CD8-positive, alpha-beta memory T cell (primary cell): ENCODE results near the gene KRTAP13-1. TPM values are rescaled to one million over a fixed set of nuclear protein-coding genes. Genes with fewer than 3 reads are reported as not detected.

Source experiments
- CTCF ChIA-PET: fragments of 350-600 bp; sonication (Branson Sonifier 250); formaldehyde crosslinking; loops from one replicate; lab custom pipeline; 2021; ENCODE audit warnings: antibody characterized with exemption; lab: Charles Lee
- POLR2A ChIA-PET: fragments of 350-600 bp; sonication (Branson Sonifier 250); formaldehyde crosslinking; loops from one replicate; lab custom pipeline; 2021; ENCODE audit warnings: antibody characterized with exemption; lab: Charles Lee
- DNase-seq, 5 donors: peaks; one replicate each; pipeline versions ENCODE4 v3.0.0 to v3.0.0-alpha.2; 2020 to 2022; ENCODE audit warnings: mixed read lengths in 1 of 5
- H3K27ac ChIP-seq: one replicate; pipeline ENCODE4 v1.7.0; 2013; ENCODE audit warnings: low read depth, mild to moderate bottlenecking, low read length, moderate library complexity
- H3K27me3 ChIP-seq: 2 replicates; pipeline ENCODE4 v1.7.0; 2013; ENCODE audit warnings: low read length, mild to moderate bottlenecking; ENCODE audit not compliant: insufficient read depth, poor library complexity, severe bottlenecking
- H3K36me3 ChIP-seq: 2 replicates; pipeline ENCODE4 v1.7.0; 2013; ENCODE audit warnings: mild to moderate bottlenecking, low read length, moderate library complexity; ENCODE audit not compliant: insufficient read depth
- H3K4me1 ChIP-seq: 2 replicates; pipeline ENCODE4 v1.7.0; 2013; ENCODE audit warnings: mild to moderate bottlenecking, low read length, moderate library complexity; ENCODE audit not compliant: insufficient read depth
- H3K4me3 ChIP-seq: 2 replicates; pipeline ENCODE4 v1.7.0; 2013; ENCODE audit warnings: mild to moderate bottlenecking, low read length
- H3K9me3 ChIP-seq: 2 replicates; pipeline ENCODE4 v1.7.0; 2013; ENCODE audit warnings: mild to moderate bottlenecking, low read length
- H3K27ac Mint-ChIP-seq, 8 donors: one replicate each; pipeline ENCODE4 v1.8.0; 2020 to 2021; ENCODE audit warnings: mixed read lengths in 8 of 8, mild to moderate bottlenecking in 6 of 8, inconsistent platforms in 3 of 8, moderate library complexity in 3 of 8
- H3K27me3 Mint-ChIP-seq, 2 donors: one replicate each; pipeline ENCODE4 v1.8.0; 2020 to 2021; ENCODE audit warnings: mixed read lengths in 2 of 2, mild to moderate bottlenecking in 1 of 2, moderate library complexity in 1 of 2
- H3K36me3 Mint-ChIP-seq, 3 donors: one replicate each; pipeline ENCODE4 v1.8.0; 2020 to 2021; ENCODE audit warnings: mixed read lengths in 3 of 3, inconsistent platforms in 1 of 3, mild to moderate bottlenecking in 1 of 3
- H3K4me1 Mint-ChIP-seq, 3 donors: one replicate each; pipeline ENCODE4 v1.8.0; 2020 to 2021; ENCODE audit warnings: mixed read lengths in 3 of 3, inconsistent platforms in 1 of 3, mild to moderate bottlenecking in 1 of 3
- H3K4me3 Mint-ChIP-seq, 7 donors: one replicate each; pipeline ENCODE4 v1.8.0; 2020 to 2021; ENCODE audit warnings: mixed read lengths in 7 of 7, mild to moderate bottlenecking in 6 of 7, moderate library complexity in 4 of 7, inconsistent platforms in 2 of 7
- H3K9me3 Mint-ChIP-seq, 5 donors: one replicate each; pipeline ENCODE4 v1.8.0; 2020 to 2022; ENCODE audit warnings: mixed read lengths in 5 of 5, mild to moderate bottlenecking in 3 of 5, moderate library complexity in 2 of 5, inconsistent platforms in 1 of 5
- polyA plus RNA-seq: library from polyadenylated mRNA; unstranded; fragments of 300-500 nt; fragmentation: Illumina TruSeq; gene quantifications from one replicate; pipeline ENCODE4 v1.2.3, GENCODE V29; 2021
- total RNA-seq, 2 experiments: library from RNA; stranded (reverse); gene quantifications; one replicate each; pipeline ENCODE4 v1.2.3, GENCODE V29; 2021

The KRTAP13-1 gene
- total and polyA plus RNA-seq, 3 experiments from 2014 or later = not detected

DNA sequence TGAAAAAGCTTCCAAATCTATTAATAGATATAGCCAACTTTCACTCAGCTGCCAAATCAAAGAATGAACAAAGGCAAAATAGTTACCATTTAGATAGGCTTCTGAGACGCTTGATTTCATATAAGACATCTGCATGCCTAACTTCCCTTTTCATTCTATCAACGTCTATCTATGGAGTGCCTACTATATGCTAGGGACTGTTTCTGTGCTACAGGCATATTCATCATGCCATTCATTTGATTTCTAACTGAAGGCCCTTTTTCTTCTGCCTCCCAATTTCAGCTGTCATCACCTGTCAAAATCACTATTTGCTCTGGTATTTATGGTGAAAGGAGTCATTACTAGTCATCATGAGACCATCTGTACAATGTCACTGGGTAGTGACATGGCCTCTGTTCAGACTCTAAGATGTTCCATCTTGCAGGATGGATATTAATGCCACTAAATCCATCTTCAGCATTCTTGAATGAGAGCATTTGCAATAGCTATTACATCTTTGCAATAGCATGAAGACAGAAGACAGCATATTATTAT is 4.3 kb upstream of the KRTAP13-1 start:
- no peak for DNase-seq
- H3K9me3 Mint-ChIP-seq = peaks cover 0 to 10% (median 4%) of the 10 kb centered on the region in 5 donors
- Histone ChIP-seq H3K27ac (no peak overlapping the region), H3K36me3 (no peaks in the 10 kb centered on the region), H3K27me3 (no peaks in the 10 kb centered on the region), H3K4me1 (no peaks in the 10 kb centered on the region), H3K9me3 (no peaks in the 10 kb centered on the region), H3K4me3 (no peak overlapping the region)
- no peaks in the 10 kb centered on the region for H3K36me3 Mint-ChIP-seq
- ChIA-PET POLR2A (no interaction called here), CTCF (no interaction called here)
- no peaks in the 10 kb centered on the region for H3K4me1 Mint-ChIP-seq
- no peak overlapping the region for H3K27ac Mint-ChIP-seq
- no peaks in the 10 kb centered on the region for H3K27me3 Mint-ChIP-seq
- H3K4me3 Mint-ChIP-seq = no peak overlapping the region

- CTCF ChIA-PET = no interaction called here
- POLR2A ChIA-PET = no interaction called here
Observed at GRCh38 chr21:30408782-30409494, 13.1 kb downstream of the KRTAP13-1 start.

GRCh38 chr21:30415993-30416392 is 20.2 kb downstream of the KRTAP13-1 start:
- Histone ChIP-seq H3K9me3 (no peaks in the 10 kb centered on the region), H3K4me1 (no peaks in the 10 kb centered on the region), H3K4me3 (no peak overlapping the region), H3K36me3 (no peaks in the 10 kb centered on the region), H3K27me3 (no peaks in the 10 kb centered on the region), H3K27ac (no peak overlapping the region)
- Mint-ChIP-seq H3K9me3 (peaks cover 0 to 5% (median 0%) of the 10 kb centered on the region in 5 donors), H3K4me1 (no peaks in the 10 kb centered on the region), H3K27me3 (no peaks in the 10 kb centered on the region), H3K27ac (no peak overlapping the region), H3K36me3 (no peaks in the 10 kb centered on the region), H3K4me3 (no peak overlapping the region)
- DNase-seq = no peak
- POLR2A ChIA-PET = no interaction called here
- CTCF ChIA-PET = no interaction called here

More at GRCh38 chr21:30408782-30409494, 13.1 kb downstream of the KRTAP13-1 start:
- Histone ChIP-seq H3K27ac (no peak overlapping the region), H3K9me3 (no peaks in the 10 kb centered on the region), H3K4me3 (no peak overlapping the region), H3K27me3 (no peaks in the 10 kb centered on the region), H3K36me3 (no peaks in the 10 kb centered on the region), H3K4me1 (no peaks in the 10 kb centered on the region)
- H3K27me3 Mint-ChIP-seq = peaks cover 0 to 2% of the 10 kb centered on the region in 2 donors
- no peaks in the 10 kb centered on the region for H3K36me3 Mint-ChIP-seq
- no peaks in the 10 kb centered on the region for H3K4me1 Mint-ChIP-seq
- no peak for DNase-seq
- H3K4me3 Mint-ChIP-seq = no peak overlapping the region
- peaks cover 2 to 21% (median 11%) of the 10 kb centered on the region in 5 donors for H3K9me3 Mint-ChIP-seq
- no peak overlapping the region for H3K27ac Mint-ChIP-seq

GRCh38 chr21:30425826-30426225 is 30.0 kb downstream of the KRTAP13-1 start, which contains the start of gene KRTAP13-3:
TSS of gene KRTAP13-3 (minus strand) at chr21:30425926. CDS start at chr21:30425912, 14 bp downstream.
- no peaks in the 10 kb centered on the region for H3K36me3 Mint-ChIP-seq
- no peaks in the 10 kb centered on the region for H3K36me3 ChIP-seq
- CTCF ChIA-PET = no interaction called here
- H3K27ac ChIP-seq = no peak within 1 kb of the TSS
- no peak within 1 kb of the TSS for H3K4me3 ChIP-seq
- no peak within 1 kb of the TSS for H3K4me3 Mint-ChIP-seq
- peaks cover 0 to 24% (median 0%) of the 10 kb centered on the region in 5 donors for H3K9me3 Mint-ChIP-seq
- H3K4me1 ChIP-seq = no peaks in the 10 kb centered on the region
- POLR2A ChIA-PET = no interaction called here
- no peaks in the 10 kb centered on the region for H3K9me3 ChIP-seq
- no peaks in the 10 kb centered on the region for H3K27me3 Mint-ChIP-seq
- H3K4me1 Mint-ChIP-seq = no peaks in the 10 kb centered on the region
- no peak for DNase-seq
- no peaks in the 10 kb centered on the region for H3K27me3 ChIP-seq
- H3K27ac Mint-ChIP-seq = no peak within 1 kb of the TSS

GRCh38 chr21:30426731-30427130 is 30.9 kb downstream of the KRTAP13-1 start:
- H3K9me3 Mint-ChIP-seq = peaks cover 0 to 20% (median 0%) of the 10 kb centered on the region in 5 donors
- ChIA-PET CTCF (no interaction called here), POLR2A (no interaction called here)

DNA sequence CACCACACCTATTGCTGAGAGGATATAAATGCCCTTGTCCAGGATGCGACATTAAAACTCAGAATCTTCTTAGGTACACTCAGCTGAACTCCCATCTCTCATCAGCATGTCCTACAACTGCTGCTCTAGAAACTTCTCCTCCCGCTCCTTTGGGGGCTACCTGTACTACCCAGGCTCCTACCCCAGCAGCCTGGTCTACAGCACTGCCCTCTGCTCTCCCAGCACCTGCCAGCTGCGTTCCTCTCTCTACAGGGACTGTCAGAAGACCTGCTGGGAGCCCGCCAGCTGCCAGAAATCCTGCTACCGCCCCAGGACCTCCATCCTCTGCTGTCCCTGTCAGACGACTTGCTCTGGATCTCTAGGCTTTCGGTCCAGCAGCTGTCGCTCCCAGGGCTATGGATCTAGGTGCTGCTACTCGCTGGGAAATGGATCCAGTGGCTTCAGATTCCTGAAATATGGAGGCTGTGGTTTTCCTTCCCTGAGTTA is 34.4 kb downstream of the KRTAP13-1 start, which contains the start of gene KRTAP13-4:
KRTAP13-4 (plus strand) TSS at position 51 of the 486 bp plus-strand sequence; CDS start at position 107, 56 bp downstream.
- no peak within 1 kb of the TSS for H3K27ac ChIP-seq
- ChIA-PET POLR2A (no interaction called here), CTCF (no interaction called here)
- DNase-seq = no peak
- H3K4me3 Mint-ChIP-seq = no peak within 1 kb of the TSS
- H3K4me1 Mint-ChIP-seq = no peaks in the 10 kb centered on the region
- H3K27ac Mint-ChIP-seq = no peak within 1 kb of the TSS
- H3K27me3 ChIP-seq = no peaks in the 10 kb centered on the region
- no peaks in the 10 kb centered on the region for H3K27me3 Mint-ChIP-seq
- H3K4me3 ChIP-seq = no peak within 1 kb of the TSS
- H3K36me3 Mint-ChIP-seq = no peaks in the 10 kb centered on the region
- no peaks in the 10 kb centered on the region for H3K4me1 ChIP-seq
- no peaks in the 10 kb centered on the region for H3K9me3 ChIP-seq
- H3K36me3 ChIP-seq = no peaks in the 10 kb centered on the region
- peaks cover 0 to 9% (median 0%) of the 10 kb centered on the region in 5 donors for H3K9me3 Mint-ChIP-seq

More at GRCh38 chr21:30426731-30427130, 30.9 kb downstream of the KRTAP13-1 start:
- H3K36me3 Mint-ChIP-seq = no peaks in the 10 kb centered on the region
- no peak overlapping the region for H3K27ac Mint-ChIP-seq
- no peak for DNase-seq
- Histone ChIP-seq H3K27me3 (no peaks in the 10 kb centered on the region), H3K4me3 (no peak overlapping the region), H3K9me3 (no peaks in the 10 kb centered on the region), H3K36me3 (no peaks in the 10 kb centered on the region), H3K27ac (no peak overlapping the region), H3K4me1 (no peaks in the 10 kb centered on the region)
- H3K4me1 Mint-ChIP-seq = no peaks in the 10 kb centered on the region
- H3K27me3 Mint-ChIP-seq = no peaks in the 10 kb centered on the region
- no peak overlapping the region for H3K4me3 Mint-ChIP-seq

- Mint-ChIP-seq H3K4me3 (no peak overlapping the region), H3K27me3 (no peaks in the 10 kb centered on the region), H3K4me1 (no peaks in the 10 kb centered on the region), H3K36me3 (no peaks in the 10 kb centered on the region), H3K27ac (no peak overlapping the region), H3K9me3 (peaks cover 0 to 4% (median 0%) of the 10 kb centered on the region in 5 donors)
- Histone ChIP-seq H3K36me3 (no peaks in the 10 kb centered on the region), H3K27me3 (no peaks in the 10 kb centered on the region), H3K27ac (no peak overlapping the region), H3K9me3 (no peaks in the 10 kb centered on the region), H3K4me3 (no peak overlapping the region), H3K4me1 (no peaks in the 10 kb centered on the region)
- ChIA-PET POLR2A (interaction anchor here (0.6 kb wide), 1 partner anchor 97 kb away, joined by 3 read pairs; the partner anchor contains the start of gene KRTAP27-1), CTCF (no interaction called here)
- DNase-seq = no peak
Observed at GRCh38 chr21:30434033-30434631, 38.3 kb downstream of the KRTAP13-1 start.
